GM23248 (cell line): ENCODE measurements around the gene NOXRED1.

Experiments used
- EZH2 ChIP-seq: fragments of 200-600 bp; sonication (generic); IDR thresholded peaks from 2 replicates; pipeline ENCODE4 v1.6.1; 2018; ENCODE audit warnings: antibody characterized with exemption, mild to moderate bottlenecking; ENCODE audit not compliant: insufficient read depth, poor library complexity, severe bottlenecking
- EZH2phosphoT487 ChIP-seq: fragments of 200-600 bp; sonication (generic); IDR thresholded peaks from 2 replicates; pipeline ENCODE4 v1.6.1; 2018; ENCODE audit warnings: antibody characterized with exemption, moderate library complexity, mild to moderate bottlenecking, low read depth; ENCODE audit not compliant: insufficient read depth

- no peak for TF ChIP-seq EZH2
- TF ChIP-seq EZH2phosphoT487, result no peak
Measured at GRCh38 chr14:77458249-77458950, 35.1 kb upstream of the NOXRED1 start.
